Globus pallidus (tissue), 1 donor: ENCODE data around the gene GATA5.
A peak's percentile ranks its signal among the peaks of the same experiment; 100 is the strongest.
"Not testable (repeated sequence)": the region's sequence is repeated elsewhere in the genome, so short reads cannot be mapped to it uniquely, and the experiment has no call there.

ENCODE experiments used
- DNase-seq: peaks from one replicate; pipeline ENCODE4 v3.0.0-alpha.2; 2015; ENCODE audit warnings: low spot score

Gene GATA5

DNA sequence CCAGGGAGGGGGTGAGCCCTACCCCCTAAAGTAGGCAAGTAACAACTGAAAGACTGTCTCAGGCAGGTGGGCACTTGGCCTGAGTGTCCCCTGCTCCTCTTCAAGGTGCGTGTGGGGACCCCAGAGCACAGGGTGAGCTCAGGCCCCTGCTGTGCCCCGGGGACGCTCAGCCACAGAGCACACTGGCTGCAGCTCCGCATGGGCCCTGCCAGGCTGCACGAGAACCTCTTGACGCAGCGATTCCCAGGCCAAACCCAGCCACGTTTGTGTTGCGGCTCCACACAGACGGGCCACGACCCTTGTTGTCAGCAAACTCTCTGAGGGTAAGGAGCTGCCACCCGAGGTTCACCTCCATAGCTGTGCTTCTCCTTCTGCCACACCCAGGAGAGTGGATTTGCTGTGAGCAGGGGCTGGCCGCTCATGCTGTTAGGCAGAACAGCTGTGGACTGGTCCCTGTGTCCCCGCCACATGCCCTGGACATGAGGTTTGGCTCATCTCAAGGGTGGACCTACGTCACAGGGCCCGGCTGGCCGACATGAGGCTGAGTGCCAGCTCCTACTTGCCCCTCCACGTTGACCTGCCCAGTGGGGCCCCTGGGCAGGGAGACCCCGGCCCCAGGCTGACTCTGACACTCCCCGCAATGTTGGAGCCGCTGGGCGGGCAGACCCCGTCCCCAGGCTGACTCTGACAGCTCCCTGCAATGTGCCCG, 29.7 kb upstream of the GATA5 start:
- no peak for DNase-seq

DNA sequence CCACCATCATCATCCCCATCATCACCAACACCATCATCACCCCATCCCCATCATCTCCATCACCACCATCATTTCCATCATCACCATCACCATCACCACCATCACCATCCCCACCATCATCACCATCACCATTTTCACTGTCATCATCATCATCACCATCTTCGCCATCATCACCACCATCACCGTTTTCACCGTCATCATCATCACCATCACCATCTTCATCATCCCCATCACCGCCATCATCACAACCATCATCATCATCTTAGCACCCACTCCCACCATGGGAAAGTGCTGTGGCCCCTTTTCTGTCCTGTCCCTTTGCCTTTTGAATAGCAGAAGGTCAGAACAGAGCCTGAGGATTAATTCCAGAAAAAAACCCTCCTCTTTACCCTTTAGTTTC, 28.5 kb upstream of the GATA5 start:
- no peak for DNase-seq

DNA sequence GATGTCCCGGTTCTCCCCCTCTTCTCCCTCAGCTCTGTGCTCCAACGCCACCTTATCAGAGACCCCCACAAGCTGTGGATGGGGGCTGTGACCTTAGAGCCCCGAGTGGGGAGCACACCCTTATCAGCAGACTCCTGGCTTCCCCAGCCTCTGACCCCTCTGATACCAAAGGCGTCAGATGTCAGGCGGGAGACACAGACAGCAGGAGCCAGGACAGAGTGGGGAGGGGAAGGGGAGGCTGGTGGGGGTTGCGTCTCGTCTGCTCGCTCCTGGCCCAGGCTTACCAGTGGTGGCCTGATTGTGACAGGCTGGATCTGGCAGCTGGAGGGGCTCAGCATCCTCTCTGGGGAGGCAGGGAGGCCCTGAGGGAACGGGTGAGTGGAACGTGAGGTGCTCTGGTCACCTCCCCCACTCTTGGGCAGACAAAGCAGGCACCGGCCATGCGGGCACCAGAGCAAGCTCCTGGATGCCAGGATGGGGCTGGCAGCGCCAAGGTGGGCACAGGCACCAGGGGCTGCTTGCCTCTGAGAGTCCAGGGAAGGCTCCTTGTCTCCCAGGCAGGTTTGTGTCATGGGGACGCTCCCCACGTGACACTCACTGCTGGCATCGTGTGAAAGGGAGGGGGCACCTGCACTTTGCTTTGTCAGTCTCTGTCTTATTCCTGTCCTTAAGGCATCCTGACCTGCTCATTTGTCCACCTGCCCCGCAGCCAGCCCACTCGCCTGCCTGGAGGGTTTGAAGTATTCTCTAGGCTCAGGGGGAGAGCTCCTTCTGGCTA, 27.8 kb upstream of the GATA5 start:
- DNase-seq: no peak

DNA sequence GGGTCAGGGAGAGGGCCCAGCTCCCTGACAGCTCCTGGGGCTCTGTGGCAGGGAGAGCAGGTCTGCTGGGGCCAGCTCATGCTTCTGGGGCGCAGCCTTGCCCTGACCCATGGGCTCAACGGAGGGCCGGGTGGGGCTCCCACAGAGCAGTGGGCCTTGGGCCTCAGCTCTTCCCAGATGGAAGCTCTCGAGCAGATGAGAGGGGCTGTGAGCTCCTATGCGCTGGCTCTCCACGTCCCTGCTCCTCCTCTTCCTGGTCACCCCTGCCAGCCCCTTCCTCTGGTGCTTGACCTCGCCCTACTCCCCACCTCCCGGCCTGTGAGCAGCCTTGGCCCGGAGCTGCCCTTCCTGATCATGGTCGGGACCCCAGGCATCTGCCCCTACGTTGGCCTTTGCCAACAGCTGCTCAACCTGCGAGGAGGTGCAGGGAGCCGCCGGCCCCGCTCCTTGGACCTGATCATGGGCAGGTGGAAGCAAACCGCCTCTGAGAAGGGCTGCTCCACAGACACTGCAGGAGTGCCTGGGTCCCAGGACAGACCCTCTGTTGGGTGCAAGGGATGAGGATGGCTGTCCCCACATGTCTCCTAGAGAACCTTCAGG, 26.8 kb upstream of the GATA5 start:
- no peak for DNase-seq

DNA sequence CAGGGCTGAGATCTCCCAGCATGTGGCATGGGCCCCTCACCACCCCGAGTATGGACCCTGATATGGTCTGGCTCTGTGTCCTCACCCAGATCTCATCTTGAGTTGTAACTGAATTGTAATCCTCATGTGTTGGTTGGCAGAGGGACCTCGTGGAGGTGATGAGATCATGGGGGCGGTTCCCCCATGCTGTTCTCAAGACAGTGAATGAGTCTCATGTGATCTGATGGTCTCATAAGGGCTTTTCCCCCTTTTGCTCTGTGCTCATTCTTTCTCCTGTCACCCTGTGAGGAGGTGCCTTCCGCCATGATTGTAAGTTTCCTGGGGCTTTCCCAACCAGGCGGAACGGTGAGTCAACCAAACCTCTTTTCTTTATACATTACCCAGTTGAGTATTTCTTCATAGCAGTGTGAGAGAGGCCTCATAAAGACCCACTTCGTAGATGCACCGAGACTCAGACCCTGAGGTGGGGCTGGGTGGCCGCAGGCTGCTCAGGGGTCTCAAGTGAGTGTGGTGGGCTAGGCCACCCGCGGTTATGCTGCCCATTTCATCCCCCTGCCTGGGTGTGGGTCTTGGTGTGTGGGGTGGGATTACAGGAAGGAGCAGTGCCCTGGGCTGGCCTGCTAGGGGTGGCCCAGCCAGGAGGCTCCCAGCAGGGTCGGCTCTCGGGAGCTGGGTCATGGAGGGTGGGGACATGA, 26.2 kb upstream of the GATA5 start:
- no peak for DNase-seq

DNA sequence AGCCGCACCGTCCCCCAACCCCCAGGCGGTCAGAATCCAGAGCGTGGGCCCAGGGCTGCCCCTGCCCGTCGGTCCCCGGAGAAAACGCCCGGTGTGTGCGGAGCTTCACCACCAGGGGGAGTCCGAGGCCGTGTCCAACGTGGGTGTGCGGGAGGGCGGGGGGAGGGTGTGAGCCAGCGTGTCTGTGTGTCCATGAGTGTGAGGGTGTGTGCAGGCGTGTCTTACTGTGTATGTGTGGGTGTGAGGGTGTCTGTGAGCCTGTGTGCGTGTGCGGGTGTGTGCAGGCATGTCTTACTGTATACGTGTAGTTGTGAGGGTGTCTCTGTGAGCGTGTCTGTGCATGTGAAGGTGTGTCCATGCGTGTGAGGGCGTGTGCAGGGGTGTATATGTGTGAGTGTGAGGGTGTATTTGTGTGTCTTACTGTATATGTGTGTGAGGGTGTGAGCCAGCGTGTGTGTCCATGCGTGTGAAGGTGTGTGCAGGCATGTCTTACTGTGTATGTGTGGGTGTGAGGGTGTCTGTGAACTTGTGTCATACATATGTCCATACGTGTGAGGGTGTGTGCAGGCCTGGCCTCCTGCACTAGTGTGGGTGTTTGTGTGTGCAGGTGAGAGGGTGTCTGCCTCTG, 24.6 kb upstream of the GATA5 start:
- peak; percentile 35 for DNase-seq

DNA sequence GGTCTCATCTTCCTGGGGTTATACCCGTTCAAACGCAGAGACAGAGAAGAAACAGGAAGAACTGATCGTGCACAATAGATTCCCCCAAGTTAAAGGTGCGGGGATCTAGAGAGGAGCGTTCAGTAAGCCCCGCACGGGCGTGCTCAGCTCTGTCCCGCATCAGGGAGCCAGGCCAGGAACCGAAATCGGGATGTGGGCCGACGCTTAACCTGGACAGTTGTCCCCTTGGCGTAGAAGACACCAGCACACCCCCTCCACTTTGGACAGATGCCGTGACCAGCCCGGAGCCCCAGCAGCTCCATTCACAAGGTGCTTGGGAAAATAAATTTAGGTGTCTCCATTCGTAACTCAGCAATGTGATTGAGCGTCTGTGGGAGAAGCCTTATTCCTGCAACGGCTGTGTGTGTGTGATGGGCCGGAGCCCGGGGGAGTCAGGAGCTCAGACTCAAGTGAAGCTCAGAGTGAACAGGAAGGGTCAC, 24.0 kb upstream of the GATA5 start:
- no peak for DNase-seq

DNA sequence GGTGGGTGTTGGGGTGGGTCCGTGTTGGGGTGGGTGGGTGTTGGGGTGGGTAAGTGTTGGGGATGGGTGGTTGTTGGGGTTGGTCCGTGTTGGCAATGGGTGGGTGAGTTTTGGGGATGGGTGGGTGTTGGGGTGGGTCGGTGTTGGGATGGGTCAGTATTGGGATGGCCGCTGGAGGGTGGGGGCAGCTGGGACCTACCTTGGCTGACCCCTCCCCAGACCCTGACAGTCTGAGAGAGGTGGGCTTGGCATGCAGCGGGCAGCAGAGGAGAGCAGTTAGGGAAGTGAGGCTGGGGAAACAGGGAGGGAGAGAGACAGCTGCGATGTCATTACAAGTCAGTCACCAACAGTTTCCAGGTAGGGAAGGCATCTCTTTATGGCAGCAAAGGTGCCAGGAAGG, 23.1 kb upstream of the GATA5 start:
- no peak for DNase-seq

DNA sequence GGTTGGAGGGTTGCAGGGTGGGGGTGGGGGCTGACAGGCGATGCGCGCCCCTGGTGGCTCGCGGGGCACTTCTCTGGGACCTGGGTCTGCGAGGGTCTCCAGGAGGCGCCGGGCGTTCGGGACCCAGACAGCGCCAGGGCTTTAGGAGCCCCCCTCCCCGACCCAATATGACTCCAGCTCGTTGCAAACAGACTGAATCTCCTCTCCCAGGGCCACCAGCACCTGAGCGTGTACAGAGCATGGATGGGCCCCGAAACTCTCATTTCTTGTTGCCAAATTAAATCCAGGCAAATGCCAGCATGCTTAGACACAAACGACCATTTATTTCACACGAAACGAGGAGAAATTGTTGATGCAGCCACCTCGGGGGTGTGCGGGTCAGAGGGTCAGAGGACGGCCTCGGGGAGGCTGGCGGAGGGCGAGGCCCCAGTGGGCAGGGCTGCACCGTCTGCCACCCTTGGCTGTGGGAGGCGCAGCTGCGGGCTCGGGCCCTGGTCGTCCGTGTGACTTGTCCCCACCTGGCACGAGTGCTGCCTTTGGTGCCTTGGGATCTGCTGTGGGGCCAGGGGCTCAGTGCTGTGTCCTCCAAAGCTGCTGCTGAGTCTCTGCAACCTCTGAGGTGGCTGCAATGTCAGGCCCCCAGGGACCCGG, 20.9 kb upstream of the GATA5 start:
- DNase-seq: no peak

DNA sequence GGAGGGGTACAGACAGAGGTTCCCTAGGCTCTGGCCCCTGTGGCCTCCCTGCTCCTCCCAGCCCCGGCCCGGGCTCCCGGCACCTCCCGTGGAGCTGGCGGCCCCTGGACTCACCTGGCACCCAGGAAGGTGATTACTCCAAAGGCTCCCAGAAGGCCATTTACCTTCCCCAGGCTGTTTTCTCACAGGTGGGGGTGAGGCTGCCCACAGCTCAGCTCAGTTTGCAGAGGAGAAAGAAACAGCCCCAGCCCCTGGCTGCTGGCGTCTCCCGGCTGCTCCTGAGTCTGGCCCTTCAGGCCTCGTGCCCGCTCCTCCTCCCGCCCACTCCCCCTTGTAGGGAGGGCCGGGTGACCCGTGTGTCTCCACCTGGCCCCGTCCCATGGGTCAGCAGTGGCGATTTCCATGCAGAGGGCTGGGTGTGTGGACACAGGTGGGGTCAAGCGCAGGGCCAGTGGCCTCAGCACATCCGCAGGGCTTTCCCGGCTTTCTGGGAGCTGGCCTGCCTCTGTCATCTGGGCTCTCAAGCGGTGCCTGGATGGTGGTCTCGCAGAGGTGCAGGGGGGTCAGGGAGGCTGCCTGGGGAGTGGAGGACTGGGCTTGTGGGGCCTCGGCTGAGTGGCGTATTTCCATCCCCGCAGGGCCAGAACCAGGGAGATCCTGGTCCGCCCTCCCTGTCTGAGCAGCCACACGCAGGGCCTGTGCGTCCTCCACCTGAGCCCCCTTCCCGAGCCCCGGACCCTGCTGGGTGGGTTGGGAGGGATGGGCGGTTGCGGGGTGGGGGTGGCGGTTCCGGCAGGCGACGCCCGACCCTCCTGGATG, 20.2 kb upstream of the GATA5 start:
- no peak for DNase-seq

DNA sequence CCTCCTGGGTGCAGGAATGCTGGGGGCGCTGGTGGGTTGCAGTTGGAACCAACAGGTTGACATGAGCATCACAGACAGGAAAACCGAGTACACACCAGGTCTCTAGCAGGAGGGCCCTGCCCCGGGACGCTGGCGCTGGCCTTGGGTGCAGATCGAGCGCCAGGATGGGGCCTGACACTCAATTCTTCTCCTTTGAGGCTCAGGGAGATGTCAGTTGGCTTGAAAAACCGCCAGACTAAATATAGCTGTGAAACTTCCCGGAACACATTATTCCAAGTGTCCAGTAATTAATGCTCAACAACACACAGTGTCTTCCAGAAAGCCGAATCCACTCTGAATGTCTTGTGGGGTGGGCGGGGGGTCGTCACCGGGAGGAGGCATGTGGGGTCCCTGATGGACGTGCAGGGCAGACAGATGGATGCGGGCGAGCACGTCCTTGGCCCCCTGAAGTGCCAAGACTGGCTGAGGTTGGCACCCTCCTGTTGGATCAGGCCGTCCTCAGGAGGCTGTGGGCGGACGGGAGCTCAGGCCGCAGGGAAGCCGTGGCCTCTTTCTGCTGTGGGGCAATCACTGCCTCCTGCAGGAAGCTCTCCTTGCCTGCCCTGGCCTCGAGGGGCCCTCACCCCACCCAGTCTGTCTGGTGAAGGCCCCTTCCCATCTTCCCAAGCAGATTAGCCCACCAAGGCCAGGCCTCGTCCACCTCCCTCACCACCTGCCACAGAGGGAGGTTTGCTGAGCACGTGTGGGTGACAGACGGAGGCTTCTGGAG, 19.4 kb upstream of the GATA5 start:
- DNase-seq: no peak

DNA sequence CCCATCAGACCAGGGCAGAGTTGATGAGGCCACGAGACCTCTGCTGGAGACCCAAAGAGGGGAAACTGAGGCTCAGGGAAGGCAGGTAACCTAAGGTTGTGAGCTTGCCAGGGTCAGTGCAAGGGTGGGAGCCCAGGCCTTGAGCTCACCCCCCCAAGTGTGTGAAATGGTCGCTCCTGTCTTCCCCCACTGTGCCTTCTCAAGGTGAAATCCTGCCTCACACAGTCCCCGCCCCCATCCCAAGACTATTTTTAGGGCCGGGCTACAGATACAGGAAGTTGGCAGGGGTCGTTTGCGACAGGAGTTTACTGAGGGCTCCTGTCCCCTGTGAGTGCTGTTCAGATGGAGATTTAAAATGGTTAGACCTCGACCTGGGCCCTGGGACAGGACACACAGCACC, 18.7 kb upstream of the GATA5 start:
- DNase-seq: no peak

DNA sequence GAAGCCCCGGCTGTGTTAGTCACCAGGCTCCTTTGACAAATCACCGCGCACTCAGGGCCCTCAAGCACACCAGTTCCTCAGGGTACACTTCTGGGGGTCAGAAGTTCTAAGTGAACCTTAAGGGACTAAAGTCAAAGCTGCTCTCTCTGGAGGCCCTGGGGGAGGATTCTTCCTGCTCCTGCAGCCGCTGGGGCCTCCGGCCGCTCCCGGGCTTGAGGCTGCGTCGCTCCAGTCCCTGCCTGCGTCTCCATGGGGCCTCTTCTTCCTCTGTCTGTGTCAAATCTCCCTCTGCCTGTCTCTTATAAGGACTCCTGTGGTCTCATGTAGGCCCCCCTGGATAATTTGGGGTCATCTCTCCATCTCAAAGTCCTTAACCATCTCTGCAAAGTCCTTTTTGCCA, 18.1 kb upstream of the GATA5 start:
- DNase-seq: no peak

DNA sequence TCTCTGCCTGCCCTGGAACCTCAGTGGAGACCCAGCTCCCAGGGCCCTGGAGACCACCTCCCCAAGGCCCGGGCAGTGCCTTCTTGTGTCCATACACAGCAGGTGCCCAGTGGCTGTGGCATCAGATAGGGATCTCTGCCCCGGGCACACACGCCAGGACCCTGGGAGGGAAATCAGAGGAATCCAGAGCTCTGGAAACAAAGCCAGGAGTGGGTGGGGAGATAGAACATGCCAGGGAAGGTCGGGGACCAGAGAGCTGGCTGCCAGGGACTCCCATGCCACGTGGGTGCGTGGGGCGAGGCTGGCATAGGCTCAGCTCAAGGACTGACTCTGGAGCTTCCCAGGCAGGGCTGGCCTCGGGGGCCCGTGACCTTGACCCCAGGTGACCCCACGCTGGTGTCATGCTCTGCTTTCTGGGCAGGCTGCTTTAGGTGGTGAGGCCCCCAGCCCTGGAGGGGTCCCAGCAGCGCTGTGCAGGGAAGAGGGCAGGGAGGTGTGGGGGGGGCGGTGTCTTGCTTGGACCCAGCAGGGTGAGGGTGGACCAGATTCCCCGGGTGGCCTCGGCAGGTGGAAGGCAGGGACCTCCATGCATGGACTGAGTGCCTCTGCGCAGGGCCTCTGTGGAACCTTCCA, 17.6 kb upstream of the GATA5 start:
- no peak for DNase-seq

DNA sequence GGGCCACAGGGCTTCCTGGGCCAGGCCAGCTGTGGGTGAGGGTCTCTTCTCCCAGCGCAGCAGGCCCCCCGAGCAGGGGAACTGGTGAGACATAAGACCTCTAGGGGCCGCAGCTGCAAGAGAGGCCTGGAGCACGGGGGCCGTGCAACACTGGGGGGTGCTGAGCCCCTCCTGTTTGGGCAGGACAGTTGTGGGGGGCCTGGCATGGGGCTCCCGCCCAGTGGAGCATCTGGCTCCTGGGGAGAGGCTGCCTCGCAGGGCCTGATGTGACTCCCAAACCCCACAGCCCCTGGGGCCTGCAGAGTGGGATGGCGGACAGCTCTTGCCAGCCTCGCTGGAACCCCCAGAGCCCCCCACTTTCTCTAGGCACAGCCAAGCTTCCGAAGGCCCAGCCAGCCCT, 16.9 kb upstream of the GATA5 start:
- DNase-seq: no peak

DNA sequence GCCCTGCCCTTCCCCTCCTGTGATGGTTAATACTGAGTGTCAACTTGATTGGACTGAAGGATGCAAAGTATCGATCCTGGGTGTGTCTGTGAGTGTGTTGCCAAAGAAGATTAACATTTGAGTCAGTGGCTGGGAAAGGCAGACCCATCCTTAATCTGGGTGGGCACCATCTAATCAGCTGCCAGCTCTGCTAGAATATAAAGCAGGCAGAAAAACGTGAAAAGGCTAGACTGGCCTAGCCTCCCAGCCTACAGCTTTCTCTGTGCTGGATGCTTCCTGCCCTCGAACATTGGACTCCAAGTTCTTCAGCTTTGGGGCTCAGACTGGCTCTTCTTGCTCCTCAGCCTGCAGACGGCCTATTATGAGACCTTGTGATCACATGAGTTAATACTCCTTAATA, 15.0 kb upstream of the GATA5 start:
- not testable (repeated sequence) for DNase-seq

DNA sequence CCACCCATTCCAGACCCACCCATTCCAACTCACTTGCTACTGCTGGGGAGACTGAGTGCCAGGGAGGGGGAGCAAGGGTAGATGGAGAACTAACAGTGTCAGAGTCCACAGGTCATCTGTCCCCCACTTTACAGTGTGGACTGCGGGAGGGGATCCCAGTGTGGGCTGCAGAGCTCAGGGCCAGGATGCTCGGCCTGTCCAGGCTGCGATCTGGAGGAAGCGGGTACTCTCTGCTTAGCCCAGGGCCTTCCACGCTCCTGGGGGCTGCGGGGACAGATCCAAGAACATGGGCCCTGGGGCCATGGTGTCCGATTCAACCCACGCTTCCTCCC, 14.1 kb upstream of the GATA5 start:
- DNase-seq: no peak

DNA sequence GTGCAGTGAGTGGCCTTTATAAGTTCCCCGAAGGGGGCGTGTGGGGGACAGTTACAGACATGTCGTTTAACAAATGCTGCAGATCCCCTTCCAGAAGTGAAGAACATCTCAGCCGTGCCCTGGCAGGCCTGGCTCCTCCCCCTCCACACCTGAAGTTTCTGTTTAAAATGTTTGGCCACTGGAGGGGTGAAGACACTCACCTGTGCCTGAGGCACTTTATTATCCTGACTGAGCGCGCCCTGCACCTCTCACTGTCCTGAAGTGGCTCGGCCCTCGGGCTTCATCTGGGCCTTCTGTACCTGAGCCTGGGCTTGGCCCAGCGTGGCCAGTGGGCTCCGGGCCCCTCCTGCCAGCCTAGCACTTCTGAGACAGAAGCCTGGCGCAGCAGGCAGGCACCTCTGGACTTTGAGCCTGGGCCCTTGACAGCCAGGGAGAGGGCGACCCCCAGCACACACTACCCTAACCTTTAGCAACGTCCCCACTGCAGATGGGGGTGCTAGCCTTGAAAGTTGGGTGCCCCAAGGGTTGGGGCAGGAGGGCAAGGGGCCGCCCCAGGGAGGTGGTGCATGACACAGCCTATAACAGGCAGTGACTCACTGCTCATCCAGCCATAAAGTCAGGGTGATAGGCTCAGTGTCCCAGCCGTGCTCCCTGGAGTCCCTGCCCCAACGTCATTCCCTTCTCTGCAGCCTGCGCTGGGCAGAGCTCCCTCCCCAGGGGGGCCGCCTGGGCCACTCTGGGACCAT, 13.6 kb upstream of the GATA5 start:
- no peak for DNase-seq

DNA sequence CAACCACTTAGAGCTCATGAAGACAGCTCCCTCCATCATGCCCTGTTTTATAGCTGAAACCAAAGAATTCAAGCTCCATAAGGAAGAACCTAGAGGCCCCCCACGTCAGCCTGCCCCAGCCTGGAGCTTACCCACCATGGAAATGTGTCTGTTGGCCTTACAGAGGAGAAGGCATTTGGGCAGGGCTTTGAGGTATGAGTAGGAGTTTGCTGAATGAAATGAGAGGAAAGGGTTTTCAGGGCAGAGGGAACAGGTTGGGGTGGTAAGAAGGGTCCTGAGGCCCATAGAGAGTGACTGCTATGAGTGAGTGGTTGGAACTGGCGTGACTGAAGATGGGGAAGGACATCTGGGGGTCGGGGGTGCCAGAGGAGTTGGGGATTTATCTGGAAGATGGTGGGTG, 12.7 kb upstream of the GATA5 start:
- DNase-seq: no peak
